IMR-90 (cell line): ENCODE results near the gene EEPD1. TPM values are rescaled to one million over a fixed set of nuclear protein-coding genes. Genes with fewer than 3 reads are reported as not detected.

Experiments used
- ATAC-seq: fragments of 200-7000 bp; cut with Tn5 transposase; 2 replicates; pipeline ENCODE4 v1.9.1; 2020; ENCODE audit warnings: low read depth, mild to moderate bottlenecking, moderate library complexity
- BruUV-seq: library from RNA; stranded (reverse); fragments of 400-500 nt; replicated peaks from 2 replicates; lab custom pipeline; 2021; lab: Mats Ljungman, UMichigan
- CTCF ChIA-PET: fragments of 300-600 bp; formaldehyde crosslinking; extraction: SDS; loops from one replicate; lab custom pipeline; 2021; ENCODE audit warnings: antibody characterized with exemption; lab: Yijun Ruan, JAX
- POLR2A ChIA-PET: fragments of 300-600 bp; sonication (Branson Sonifier 250); formaldehyde crosslinking; loops from one replicate; lab custom pipeline; 2022; ENCODE audit warnings: antibody characterized with exemption; ENCODE audit not compliant: unreplicated experiment; lab: Charles Lee
- DNase-seq: peaks from one replicate; pipeline ENCODE4 v3.0.0; 2013
- H2AFZ ChIP-seq: replicated peaks from 2 replicates; pipeline ENCODE3; 2013; ENCODE audit warnings: low read length, mild to moderate bottlenecking; ENCODE audit not compliant: poor library complexity
- H2AK5ac ChIP-seq: 2 replicates; pipeline ENCODE4 v1.6.1; 2013; ENCODE audit warnings: low read depth, low read length, inconsistent platforms
- H2AK9ac ChIP-seq: replicated peaks from 2 replicates; pipeline ENCODE3; 2013; ENCODE audit warnings: mild to moderate bottlenecking, low read depth, low read length, moderate library complexity; ENCODE audit not compliant: poor library complexity
- H2BK120ac ChIP-seq: 2 replicates; pipeline ENCODE4 v1.6.1; 2013; ENCODE audit warnings: low read depth, low read length, inconsistent platforms
- H2BK15ac ChIP-seq: 3 replicates; pipeline ENCODE4 v1.6.1; 2013; ENCODE audit warnings: low read depth, low read length, inconsistent platforms
- H2BK20ac ChIP-seq: 2 replicates; pipeline ENCODE4 v1.6.1; 2013; ENCODE audit warnings: low read depth, mild to moderate bottlenecking, inconsistent platforms, low read length, moderate library complexity
- H2BK5ac ChIP-seq: 2 replicates; pipeline ENCODE4 v1.6.1; 2013; ENCODE audit warnings: mild to moderate bottlenecking, low read depth, low read length, inconsistent platforms; ENCODE audit not compliant: poor library complexity, severe bottlenecking
- H3K14ac ChIP-seq: replicated peaks from 2 replicates; pipeline ENCODE4 v1.6.1; 2013; ENCODE audit warnings: low read depth, low read length, inconsistent platforms
- H3K18ac ChIP-seq: 2 replicates; pipeline ENCODE4 v1.6.1; 2013; ENCODE audit warnings: low read depth, low read length, control low read depth
- H3K23ac ChIP-seq: 2 replicates; pipeline ENCODE4 v1.6.1; 2013; ENCODE audit warnings: low read depth, low read length, inconsistent platforms
- H3K27ac ChIP-seq: 2 replicates; pipeline ENCODE4 v1.5.1; 2013; ENCODE audit warnings: mild to moderate bottlenecking, control low read depth, low read length; ENCODE audit not compliant: insufficient read depth
- H3K27me3 ChIP-seq: 2 replicates; pipeline ENCODE4 v1.6.1; 2013; ENCODE audit warnings: low read length; ENCODE audit not compliant: control insufficient read depth, insufficient read depth
- H3K36me3 ChIP-seq: 2 replicates; pipeline ENCODE4 v1.6.1; 2013; ENCODE audit warnings: low read length, mixed read lengths; ENCODE audit not compliant: control insufficient read depth, insufficient read depth
- H3K4ac ChIP-seq: 2 replicates; pipeline ENCODE4 v1.6.1; 2013; ENCODE audit warnings: low read depth, low read length, inconsistent platforms
- H3K4me1 ChIP-seq: 2 replicates; pipeline ENCODE4 v1.6.1; 2013; ENCODE audit warnings: low read length, mixed read lengths; ENCODE audit not compliant: control insufficient read depth, insufficient read depth
- H3K4me2 ChIP-seq: 2 replicates; pipeline ENCODE4 v1.6.1; 2013; ENCODE audit warnings: low read depth, mild to moderate bottlenecking, control low read depth, low read length, moderate library complexity
- H3K4me3 ChIP-seq: 2 replicates; pipeline ENCODE4 v1.5.1; 2013; ENCODE audit warnings: low read depth, mild to moderate bottlenecking, control low read depth, low read length, moderate library complexity; ENCODE audit not compliant: insufficient read depth
- H3K56ac ChIP-seq: 2 replicates; pipeline ENCODE4 v1.6.1; 2013; ENCODE audit warnings: low read length, inconsistent platforms; ENCODE audit not compliant: insufficient read depth; ENCODE audit errors: extremely low read depth
- H3K79me1 ChIP-seq, 2 experiments: 2 replicates each; pipeline ENCODE4 v1.6.1; 2013; ENCODE audit warnings: low read length in 2 of 2, inconsistent platforms in 1 of 2, low read depth in 1 of 2
- H3K9ac ChIP-seq: 2 replicates; pipeline ENCODE4 v1.6.1; 2013; ENCODE audit warnings: low read depth, low read length, control low read depth
- H3K9me1 ChIP-seq: 2 replicates; pipeline ENCODE4 v1.6.1; 2013; ENCODE audit warnings: low read length, inconsistent platforms; ENCODE audit not compliant: insufficient read depth
- H3K9me3 ChIP-seq: 2 replicates; pipeline ENCODE4 v1.6.1; 2013; ENCODE audit warnings: low read length; ENCODE audit not compliant: control insufficient read depth, insufficient read depth
- H4K20me1 ChIP-seq: 2 replicates; pipeline ENCODE4 v1.6.1; 2013; ENCODE audit warnings: low read length, inconsistent platforms; ENCODE audit not compliant: insufficient read depth
- H4K5ac ChIP-seq: 2 replicates; pipeline ENCODE4 v1.6.1; 2013; ENCODE audit warnings: mild to moderate bottlenecking, low read depth, low read length, control low read depth
- H4K8ac ChIP-seq, 2 experiments: 2 replicates each; pipeline ENCODE4 v1.6.1; 2013; ENCODE audit warnings: low read depth in 2 of 2, low read length in 2 of 2, control low read depth in 1 of 2, inconsistent platforms in 1 of 2
- H4K91ac ChIP-seq: 2 replicates; pipeline ENCODE4 v1.6.1; 2013; ENCODE audit warnings: low read depth, low read length, inconsistent platforms; ENCODE audit not compliant: insufficient read depth
- CEBPB ChIP-seq: IDR thresholded peaks from 2 replicates; pipeline ENCODE4 v1.6.1; 2012; ENCODE audit warnings: low read depth, low read length, improper control_type of control experiment
- CHD1 ChIP-seq: IDR thresholded peaks from 2 replicates; pipeline ENCODE4 v1.6.1; 2012; ENCODE audit warnings: low read depth, low read length, improper control_type of control experiment
- ELK1 ChIP-seq: fragments of 150-350 bp; IDR thresholded peaks from 2 replicates; pipeline ENCODE4 v1.6.1; 2016; ENCODE audit warnings: low read depth, mild to moderate bottlenecking, low read length, moderate library complexity, borderline replicate concordance
- FOS ChIP-seq: fragments of 150-350 bp; IDR thresholded peaks from 2 replicates; pipeline ENCODE4 v1.6.1; 2016; ENCODE audit warnings: low read depth, low read length
- MAFK ChIP-seq: IDR thresholded peaks from 2 replicates; pipeline ENCODE4 v1.6.1; 2012; ENCODE audit warnings: low read depth, low read length, improper control_type of control experiment
- MAZ ChIP-seq: IDR thresholded peaks from 2 replicates; pipeline ENCODE4 v1.6.1; 2012; ENCODE audit warnings: low read depth, mild to moderate bottlenecking, low read length, improper control_type of control experiment, moderate library complexity, borderline replicate concordance
- NFE2L2 ChIP-seq: fragments of 150-350 bp; IDR thresholded peaks from 2 replicates; pipeline ENCODE4 v1.6.1; 2016; ENCODE audit warnings: low read depth, mild to moderate bottlenecking, low read length
- POLR2A ChIP-seq: IDR thresholded peaks from 2 replicates; pipeline ENCODE4 v1.6.1; 2012; ENCODE audit warnings: mild to moderate bottlenecking, low read depth, low read length
- RAD21 ChIP-seq: IDR thresholded peaks from 2 replicates; pipeline ENCODE4 v1.6.1; 2012; ENCODE audit warnings: low read length, improper control_type of control experiment
- RCOR1 ChIP-seq: IDR thresholded peaks from 2 replicates; pipeline ENCODE4 v1.6.1; 2012; ENCODE audit warnings: mild to moderate bottlenecking, low read length, improper control_type of control experiment; ENCODE audit not compliant: insufficient replicate concordance
- SMC3 ChIP-seq: fragments of 150-350 bp; IDR thresholded peaks from 2 replicates; pipeline ENCODE4 v1.6.1; 2016; ENCODE audit warnings: low read depth, mild to moderate bottlenecking, antibody characterized with exemption, low read length, moderate library complexity
- WGBS, 2 experiments: methylation state at CpG; one replicate each; pipeline versions ENCODE4 v1.1.5 to v1.1.7; 2013; ENCODE audit warnings: missing lambda C conversion rate in 2 of 2; ENCODE audit not compliant: insufficient read length in 1 of 2; ENCODE audit errors: extremely low coverage in 2 of 2; 5-methylcytosine and 5-hydroxymethylcytosine counted together
- dilution Hi-C: fragments of 300-500 bp; cut with HindIII; formaldehyde crosslinking; loops from one replicate; pipeline ENCODE4 v1.14.3; 2018; ENCODE audit warnings: low sequenced_read_pairs; ENCODE audit not compliant: unreplicated experiment
- in situ Hi-C: fragments of 300-500 bp; cut with MboI; formaldehyde crosslinking; loops from 3 replicates; pipeline ENCODE4 v1.14.3; 2019; ENCODE audit warnings: low sequenced_read_pairs, inconsistent platforms, mixed read lengths
- intact Hi-C: fragments of 100-400 bp; cut with micrococcal nuclease; formaldehyde crosslinking; loops from 2 replicates; pipeline ENCODE4 v1.10.0; 2022
- polyA plus RNA-seq, 3 experiments: library from polyadenylated mRNA; depleted of rRNA; stranded (reverse); fragments of >200 nt; gene quantifications; 2 replicates each; pipeline ENCODE4 v1.2.3, GENCODE V29; 2012; ENCODE audit warnings: low replicate concordance in 1 of 3
- total RNA-seq: library from RNA; depleted of rRNA; stranded (reverse); fragments of >200 nt; gene quantifications from 2 replicates; pipeline ENCODE4 v1.2.3, GENCODE V29; 2012

The EEPD1 gene
- total and polyA plus RNA-seq, 2 of the 4 experiments (the other 2 are of a cell fraction) = 7.3 to 15.2 TPM

DNA sequence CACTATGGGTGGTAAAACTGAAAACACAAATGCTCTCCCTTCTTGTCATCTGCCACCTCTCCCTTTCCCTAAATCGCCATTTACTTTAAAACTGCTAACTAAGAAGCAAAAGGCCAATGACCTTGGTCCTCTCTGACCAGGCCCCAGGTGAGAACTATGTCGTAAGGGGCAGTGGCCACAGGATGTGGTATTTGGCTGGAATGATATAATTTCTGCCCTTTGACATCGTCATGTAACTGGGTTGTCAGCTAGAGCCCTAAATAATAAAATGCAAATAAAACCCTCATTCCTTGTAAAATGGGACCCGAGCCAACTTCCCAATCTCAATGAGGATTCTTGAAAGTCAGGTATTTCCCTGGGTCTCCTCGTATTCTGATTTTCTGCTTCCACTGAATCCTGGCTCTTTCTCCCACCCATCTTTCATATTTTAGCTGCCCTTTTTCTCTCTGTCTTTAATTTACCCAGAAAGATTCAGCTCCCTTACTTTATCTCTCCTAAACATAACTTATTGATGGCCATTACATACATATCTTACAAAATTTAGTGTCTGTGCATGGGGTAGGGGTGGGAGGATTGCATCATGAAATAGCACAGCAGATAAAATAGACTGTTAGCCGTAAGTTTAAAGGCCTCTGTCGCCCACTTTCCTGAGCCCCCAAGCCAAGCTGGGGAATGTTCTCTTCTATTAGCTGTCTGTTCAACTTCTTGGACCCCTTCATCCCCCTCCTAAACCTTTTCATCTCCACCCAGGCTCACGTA lies 3.2 kb upstream of the EEPD1 start:
- Histone ChIP-seq H3K14ac (no peak overlapping the region), H3K9ac (no peak overlapping the region), H3K4ac (no peak overlapping the region), H3K9me3 (peaks cover 8% of the 10 kb centered on the region), H4K91ac (no peak overlapping the region), H3K4me2 (no peak overlapping the region), H3K4me3 (no peak overlapping the region), H3K9me1 (peaks cover 10% of the 10 kb centered on the region), H3K23ac (no peak overlapping the region), H3K27me3 (peaks cover 6% of the 10 kb centered on the region), H3K36me3 (peaks cover 6% of the 10 kb centered on the region; the same call in 1 of the 2 replicates), H2AK9ac (no peak overlapping the region), H3K56ac (no peak overlapping the region), H3K27ac (no peak overlapping the region), H2BK15ac (no peak overlapping the region), H3K79me1 (peaks cover 12 to 14% of the 10 kb centered on the region in 2 experiments; a peak in 3 of 4 replicates), H2AK5ac (no peak overlapping the region), H4K5ac (no peak overlapping the region), H2BK20ac (no peak overlapping the region), H4K20me1 (no peaks in the 10 kb centered on the region), H3K4me1 (peaks cover 8% of the 10 kb centered on the region), H4K8ac (no peak overlapping the region), H2AFZ (no peak overlapping the region), H2BK5ac (no peak overlapping the region), H2BK120ac (no peak overlapping the region), H3K18ac (no peak overlapping the region)
- intact Hi-C loops = loop anchor here (10.0 kb wide), 1 partner anchor 165 kb away; no protein-coding TSS in a partner anchor
- CTCF ChIA-PET = no interaction called here
- TF ChIP-seq RAD21 (no peak), MAZ (no peak), CEBPB (no peak), FOS (no peak), SMC3 (no peak), RCOR1 (no peak), CHD1 (no peak), MAFK (no peak), POLR2A (no peak), ELK1 (no peak), NFE2L2 (no peak)
- dilution Hi-C loops = no loop called here
- 83% methylated on average over 1 of the region's 8 CpGs; no CpG with 5 or more reads in 1 of the 2 experiments for WGBS, 2 experiments
- BruUV-seq = no TSS peak
- in situ Hi-C loops = no loop called here
- no peak for DNase-seq
- POLR2A ChIA-PET = no interaction called here
- ATAC-seq = no peak
